Measurements from ENCODE around the gene HORMAD2. TPM values are rescaled to one million over a fixed set of nuclear protein-coding genes. Genes with fewer than 3 reads are reported as not detected.
"Not testable (repeated sequence)": the region's sequence is repeated elsewhere in the genome, so short reads cannot be mapped to it uniquely, and the experiment has no call there.

The HORMAD2 gene
- total RNA-seq, 1 donor from 2014 or later, result not detected

GRCh38 chr22:30089655-30089974 lies 9.4 kb downstream of the HORMAD2 start:
- no peak for DNase-seq
- intact Hi-C loops (cut with DNase I), result loop anchor here (5.0 to 10.0 kb wide), 2 partner anchors 395 to 457 kb away; no protein-coding TSS in a partner anchor

GRCh38 chr22:30092686-30093085 lies 12.4 kb downstream of the HORMAD2 start:
- no peak for DNase-seq
- ATAC-seq (ENCODE audit: poor library complexity), result no peak
- intact Hi-C loops (cut with DNase I), result no loop called here

More at GRCh38 chr22:30089655-30089974, 9.4 kb downstream of the HORMAD2 start:
- ATAC-seq (ENCODE audit: poor library complexity), result no peak

- intact Hi-C loops (cut with DNase I), result no loop called here
- ATAC-seq (ENCODE audit: poor library complexity) (no peak), DNase-seq (no peak)
Measured at GRCh38 chr22:30094804-30095203, 14.5 kb downstream of the HORMAD2 start.

GRCh38 chr22:30097861-30098260 lies 17.6 kb downstream of the HORMAD2 start:
- intact Hi-C loops (cut with DNase I), result no loop called here

GRCh38 chr22:30100770-30101169 lies 20.5 kb downstream of the HORMAD2 start:
- DNase-seq; ATAC-seq (ENCODE audit: poor library complexity); intact Hi-C loops (cut with DNase I): not testable (repeated sequence)

More at GRCh38 chr22:30097861-30098260, 17.6 kb downstream of the HORMAD2 start:
- ATAC-seq (ENCODE audit: poor library complexity) (no peak), DNase-seq (no peak)

- ATAC-seq (ENCODE audit: poor library complexity) (no peak), DNase-seq (no peak)
- intact Hi-C loops (cut with DNase I), result loop anchor here (5.0 kb wide), 1 partner anchor 283 kb away; the partner anchor contains the start of gene RNF215
Measured at GRCh38 chr22:30104501-30105156, 24.4 kb downstream of the HORMAD2 start.

GRCh38 chr22:30105483-30105882 lies 25.2 kb downstream of the HORMAD2 start:
- ATAC-seq (ENCODE audit: poor library complexity) (no peak), DNase-seq (no peak)
- intact Hi-C loops (cut with DNase I), result loop anchor here (5.0 kb wide), 1 partner anchor 282 kb away; the partner anchor contains the start of gene RNF215

- DNase-seq, result no peak
- no peak for ATAC-seq (ENCODE audit: poor library complexity)
- intact Hi-C loops (cut with DNase I), result no loop called here
Measured at GRCh38 chr22:30113494-30113893, 33.2 kb downstream of the HORMAD2 start.

GRCh38 chr22:30114361-30114760 lies 34.1 kb downstream of the HORMAD2 start:
- DNase-seq (no peak), ATAC-seq (ENCODE audit: poor library complexity) (no peak)
- intact Hi-C loops (cut with DNase I), result no loop called here

GRCh38 chr22:30115705-30116104 lies 35.4 kb downstream of the HORMAD2 start:
- DNase-seq (no peak), ATAC-seq (ENCODE audit: poor library complexity) (no peak)
- intact Hi-C loops (cut with DNase I), result no loop called here

- intact Hi-C loops (cut with DNase I), result no loop called here
- ATAC-seq (ENCODE audit: poor library complexity) (no peak), DNase-seq (no peak)
Measured at GRCh38 chr22:30116362-30117117, 36.3 kb downstream of the HORMAD2 start.

GRCh38 chr22:30117256-30117655 lies 37.0 kb downstream of the HORMAD2 start:
- no peak for ATAC-seq (ENCODE audit: poor library complexity)
- intact Hi-C loops (cut with DNase I), result no loop called here

GRCh38 chr22:30118291-30118690 lies 38.0 kb downstream of the HORMAD2 start:
- intact Hi-C loops (cut with DNase I), result no loop called here
- ATAC-seq (ENCODE audit: poor library complexity), result no peak
- no peak for DNase-seq

More at GRCh38 chr22:30117256-30117655, 37.0 kb downstream of the HORMAD2 start:
- no peak for DNase-seq

- ATAC-seq (ENCODE audit: poor library complexity), result no peak
- no peak for DNase-seq
- intact Hi-C loops (cut with DNase I), result no loop called here
Measured at GRCh38 chr22:30121960-30122359, 41.7 kb downstream of the HORMAD2 start.

- no peak for DNase-seq
- ATAC-seq (ENCODE audit: poor library complexity), result no peak
- intact Hi-C loops (cut with DNase I), result no loop called here
Measured at GRCh38 chr22:30123463-30123862, 43.2 kb downstream of the HORMAD2 start.

GRCh38 chr22:30127749-30128166 lies 47.5 kb downstream of the HORMAD2 start:
- ATAC-seq (ENCODE audit: poor library complexity) (no peak), DNase-seq (no peak)
- intact Hi-C loops (cut with DNase I), result no loop called here

GRCh38 chr22:30128511-30128910 lies 48.2 kb downstream of the HORMAD2 start:
- DNase-seq (no peak), ATAC-seq (ENCODE audit: poor library complexity) (no peak)
- intact Hi-C loops (cut with DNase I), result no loop called here

- no peak for DNase-seq
- intact Hi-C loops (cut with DNase I), result no loop called here
- ATAC-seq (ENCODE audit: poor library complexity), result no peak
Measured at GRCh38 chr22:30129636-30130035, 49.4 kb downstream of the HORMAD2 start.

- DNase-seq (no peak), ATAC-seq (ENCODE audit: poor library complexity) (no peak)
- intact Hi-C loops (cut with DNase I), result no loop called here
Measured at GRCh38 chr22:30132290-30132996, 52.2 kb downstream of the HORMAD2 start.
